Mesothelial cell of epicardium (in vitro differentiated cells): Measurements from ENCODE around the gene TDRD9. TPM values are rescaled to one million over a fixed set of nuclear protein-coding genes. Genes with fewer than 3 reads are reported as not detected.

ENCODE experiments used
- DNase-seq, 2 experiments: peaks; one replicate each; pipeline ENCODE4 v3.0.0; 2021; ENCODE audit warnings: low spot score in 2 of 2; ENCODE audit not compliant: unreplicated experiment in 2 of 2
- H3K27ac Mint-ChIP-seq: 2 replicates; pipeline ENCODE4 v1.8.0; 2021; ENCODE audit warnings: mixed read lengths
- H3K27me3 Mint-ChIP-seq: 2 replicates; pipeline ENCODE4 v1.8.0; 2021; ENCODE audit warnings: low read depth, mixed read lengths
- H3K36me3 Mint-ChIP-seq: 2 replicates; pipeline ENCODE4 v1.8.0; 2021; ENCODE audit warnings: mixed read lengths
- H3K4me1 Mint-ChIP-seq: 2 replicates; pipeline ENCODE4 v1.8.0; 2021; ENCODE audit warnings: mixed read lengths
- H3K4me3 Mint-ChIP-seq: 2 replicates; pipeline ENCODE4 v1.8.0; 2021; ENCODE audit warnings: mild to moderate bottlenecking, moderate library complexity, mixed read lengths
- H3K9me3 Mint-ChIP-seq: 2 replicates; pipeline ENCODE4 v1.8.0; 2021; ENCODE audit warnings: mixed read lengths
- CTCF ChIP-seq: fragments of 200-600 bp; sonication (generic); IDR thresholded peaks from one replicate; pipeline ENCODE4 v1.5.0; 2021; ENCODE audit warnings: antibody characterized with exemption; ENCODE audit not compliant: unreplicated experiment
- total RNA-seq: library from RNA; stranded (reverse); gene quantifications from 3 replicates; pipeline ENCODE4 v1.2.1, GENCODE V29; 2021

Gene TDRD9
- total RNA-seq, 1 donor from 2014 or later, result not detected

GRCh38 chr14:103946975-103947374, 18.7 kb downstream of the TDRD9 start:
- peaks cover 54% of the 10 kb centered on the region for H3K27me3 Mint-ChIP-seq
- TF ChIP-seq CTCF, result no peak
- H3K27ac Mint-ChIP-seq, result no peak overlapping the region
- H3K4me1 Mint-ChIP-seq, result no peaks in the 10 kb centered on the region
- no peak overlapping the region for H3K4me3 Mint-ChIP-seq
- no peaks in the 10 kb centered on the region for H3K36me3 Mint-ChIP-seq
- no peak for DNase-seq
- H3K9me3 Mint-ChIP-seq, result peaks cover 10% of the 10 kb centered on the region

- TF ChIP-seq CTCF, result no peak
- H3K27ac Mint-ChIP-seq, result no peak overlapping the region
Measured at GRCh38 chr14:103948442-103948841, 20.2 kb downstream of the TDRD9 start.

GRCh38 chr14:103949131-103949790, 21.0 kb downstream of the TDRD9 start:
- peaks cover 11% of the 10 kb centered on the region for H3K9me3 Mint-ChIP-seq
- H3K27me3 Mint-ChIP-seq, result peaks cover 37% of the 10 kb centered on the region
- no peaks in the 10 kb centered on the region for H3K36me3 Mint-ChIP-seq
- H3K4me1 Mint-ChIP-seq, result no peaks in the 10 kb centered on the region
- TF ChIP-seq CTCF, result no peak
- no peak overlapping the region for H3K27ac Mint-ChIP-seq
- no peak overlapping the region for H3K4me3 Mint-ChIP-seq
- DNase-seq, result no peak

More at GRCh38 chr14:103948442-103948841, 20.2 kb downstream of the TDRD9 start:
- H3K36me3 Mint-ChIP-seq, result no peaks in the 10 kb centered on the region
- no peak for DNase-seq
- peaks cover 10% of the 10 kb centered on the region for H3K9me3 Mint-ChIP-seq
- peaks cover 42% of the 10 kb centered on the region for H3K27me3 Mint-ChIP-seq
- H3K4me1 Mint-ChIP-seq, result no peaks in the 10 kb centered on the region
- H3K4me3 Mint-ChIP-seq, result no peak overlapping the region

- H3K4me3 Mint-ChIP-seq, result no peak overlapping the region
- no peaks in the 10 kb centered on the region for H3K4me1 Mint-ChIP-seq
- peaks cover 8% of the 10 kb centered on the region for H3K27me3 Mint-ChIP-seq
- H3K27ac Mint-ChIP-seq, result no peak overlapping the region
- DNase-seq, result no peak
- no peaks in the 10 kb centered on the region for H3K36me3 Mint-ChIP-seq
- no peak for TF ChIP-seq CTCF
- no peaks in the 10 kb centered on the region for H3K9me3 Mint-ChIP-seq
Measured at GRCh38 chr14:103960457-103961055, 32.3 kb downstream of the TDRD9 start.

GRCh38 chr14:103961928-103962578, 33.8 kb downstream of the TDRD9 start:
- no peak overlapping the region for H3K27ac Mint-ChIP-seq
- no peaks in the 10 kb centered on the region for H3K9me3 Mint-ChIP-seq
- no peak for DNase-seq
- no peaks in the 10 kb centered on the region for H3K4me1 Mint-ChIP-seq
- peaks cover 8% of the 10 kb centered on the region for H3K27me3 Mint-ChIP-seq
- H3K4me3 Mint-ChIP-seq, result no peak overlapping the region
- no peak for TF ChIP-seq CTCF
- H3K36me3 Mint-ChIP-seq, result no peaks in the 10 kb centered on the region
